Measurements from ENCODE around the gene PKIB. TPM values are rescaled to one million over a fixed set of nuclear protein-coding genes. Genes with fewer than 3 reads are reported as not detected.

The PKIB gene
- total and polyA plus RNA-seq, 2 donors from 2014 or later = 5.1 to 5.3 TPM

DNA sequence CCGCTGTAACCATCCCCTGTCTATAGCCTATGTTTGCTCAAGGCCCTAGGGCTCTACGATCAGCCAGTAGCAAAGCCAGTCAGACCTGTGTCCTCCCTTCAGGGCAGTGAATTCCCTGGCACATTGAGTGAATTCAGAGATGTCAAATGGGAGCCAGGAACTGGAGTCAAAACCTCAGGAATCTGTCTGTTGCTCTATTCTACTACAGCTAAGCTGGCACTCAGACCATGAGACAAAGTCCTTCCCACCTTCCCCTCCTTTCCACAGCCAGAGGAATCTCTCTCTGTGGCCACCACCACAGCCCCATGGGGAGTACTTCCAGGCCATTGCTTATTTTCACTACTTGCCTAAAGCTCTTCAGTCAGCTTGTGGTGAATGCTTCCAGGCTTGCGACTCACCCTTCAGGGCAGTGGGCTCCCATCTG lies 82.0 kb downstream of the PKIB start:
- H3K4me1 ChIP-seq (ENCODE audit: control insufficient read depth in 2 of 3, insufficient read depth in 2 of 3, low read depth in 1 of 3, low read length in 3 of 3) = no peaks in the 10 kb centered on the region
- intact Hi-C loops (cut with DNase I) = no loop called here
- no peak for TF ChIP-seq CTCF (IDR thresholded peaks at IDR 0.05; ENCODE audit: borderline replicate concordance, extremely low read depth, insufficient read depth)
- no peaks in the 10 kb centered on the region for H3K9me3 ChIP-seq (ENCODE audit: control insufficient read depth in 2 of 3, insufficient read depth in 1 of 3, low read length in 3 of 3)
- no peak for DNase-seq
- H3K27ac ChIP-seq (ENCODE audit: low read depth in 2 of 2, low read length in 2 of 2) = no peak overlapping the region
- H3K27me3 ChIP-seq (ENCODE audit: control insufficient read depth, insufficient read depth, low read length) = no peaks in the 10 kb centered on the region
- no peaks in the 10 kb centered on the region for H3K36me3 ChIP-seq (ENCODE audit: control insufficient read depth in 2 of 3, insufficient read depth in 3 of 3, low read length in 3 of 3)
- H3K4me3 ChIP-seq (ENCODE audit: low read length in 3 of 3) = no peak overlapping the region
- no peak overlapping the region for H3K9ac ChIP-seq (ENCODE audit: low read length in 3 of 3)
- FAIRE-seq = no peak

- H3K4me1 ChIP-seq (ENCODE audit: control insufficient read depth in 2 of 3, insufficient read depth in 2 of 3, low read depth in 1 of 3, low read length in 3 of 3) = no peaks in the 10 kb centered on the region
- H3K27ac ChIP-seq (ENCODE audit: low read depth in 2 of 2, low read length in 2 of 2) = no peak overlapping the region
- FAIRE-seq (no peak), DNase-seq (no peak)
- H3K9ac ChIP-seq (ENCODE audit: low read length in 3 of 3) = no peak overlapping the region
- no peak overlapping the region for H3K4me3 ChIP-seq (ENCODE audit: low read length in 3 of 3)
- intact Hi-C loops (cut with DNase I) = no loop called here
- H3K9me3 ChIP-seq (ENCODE audit: control insufficient read depth in 2 of 3, insufficient read depth in 1 of 3, low read length in 3 of 3) = no peaks in the 10 kb centered on the region
- TF ChIP-seq CTCF (IDR thresholded peaks at IDR 0.05; ENCODE audit: borderline replicate concordance, extremely low read depth, insufficient read depth) = no peak
- no peaks in the 10 kb centered on the region for H3K36me3 ChIP-seq (ENCODE audit: control insufficient read depth in 2 of 3, insufficient read depth in 3 of 3, low read length in 3 of 3)
- no peaks in the 10 kb centered on the region for H3K27me3 ChIP-seq (ENCODE audit: control insufficient read depth, insufficient read depth, low read length)
These were observed 82.8 kb downstream of the PKIB start for GRCh38 chr6:122692807-122693580.

GRCh38 chr6:122694075-122694474 lies 83.9 kb downstream of the PKIB start:
- DNase-seq (no peak), FAIRE-seq (no peak)
- H3K27ac ChIP-seq (ENCODE audit: low read depth in 2 of 2, low read length in 2 of 2) = no peak overlapping the region
- H3K4me1 ChIP-seq (ENCODE audit: control insufficient read depth in 2 of 3, insufficient read depth in 2 of 3, low read depth in 1 of 3, low read length in 3 of 3) = no peaks in the 10 kb centered on the region
- no peak for TF ChIP-seq CTCF (IDR thresholded peaks at IDR 0.05; ENCODE audit: borderline replicate concordance, extremely low read depth, insufficient read depth)
- H3K36me3 ChIP-seq (ENCODE audit: control insufficient read depth in 2 of 3, insufficient read depth in 3 of 3, low read length in 3 of 3) = no peaks in the 10 kb centered on the region
- no peaks in the 10 kb centered on the region for H3K9me3 ChIP-seq (ENCODE audit: control insufficient read depth in 2 of 3, insufficient read depth in 1 of 3, low read length in 3 of 3)
- H3K4me3 ChIP-seq (ENCODE audit: low read length in 3 of 3) = no peak overlapping the region
- H3K9ac ChIP-seq (ENCODE audit: low read length in 3 of 3) = no peak overlapping the region
- no peaks in the 10 kb centered on the region for H3K27me3 ChIP-seq (ENCODE audit: control insufficient read depth, insufficient read depth, low read length)
- intact Hi-C loops (cut with DNase I) = no loop called here
